Activated CD4-positive, alpha-beta T cell treated with anti-CD3 and anti-CD28 coated beads, Interleukin-2, amount 10 ng/mL, durations not matched to agents 24 days and 14 days (primary cell): ENCODE measurements around the gene JAKMIP2. TPM values are rescaled to one million over a fixed set of nuclear protein-coding genes. Genes with fewer than 3 reads are reported as not detected.

Source experiments
- DNase-seq: peaks from one replicate; pipeline ENCODE4 v3.0.0; 2022
- H3K27ac Mint-ChIP-seq: one replicate; pipeline ENCODE4 v1.8.0; 2022; ENCODE audit warnings: mild to moderate bottlenecking, mixed read lengths
- H3K27me3 Mint-ChIP-seq: one replicate; pipeline ENCODE4 v1.8.0; 2022; ENCODE audit warnings: mixed read lengths
- H3K36me3 Mint-ChIP-seq: one replicate; pipeline ENCODE4 v1.8.0; 2022; ENCODE audit warnings: low read depth, mild to moderate bottlenecking, mixed read lengths
- H3K4me1 Mint-ChIP-seq: one replicate; pipeline ENCODE4 v1.8.0; 2021; ENCODE audit warnings: mixed read lengths
- H3K4me3 Mint-ChIP-seq: one replicate; pipeline ENCODE4 v1.8.0; 2022; ENCODE audit warnings: mild to moderate bottlenecking, moderate library complexity, mixed read lengths
- H3K9me3 Mint-ChIP-seq: one replicate; pipeline ENCODE4 v1.8.0; 2021; ENCODE audit warnings: mixed read lengths
- intact Hi-C: fragments of 100-400 bp; cut with micrococcal nuclease; formaldehyde crosslinking; loops from one replicate; pipeline ENCODE4 v1.15.1; 2023
- total RNA-seq: library from RNA; stranded (reverse); gene quantifications from 2 replicates; pipeline ENCODE4 v1.2.3, GENCODE V29; 2022

JAKMIP2 gene
- total RNA-seq, 1 donor from 2014 or later = 1.2 TPM

- no peaks in the 10 kb centered on the region for H3K4me1 Mint-ChIP-seq
- H3K36me3 Mint-ChIP-seq = no peaks in the 10 kb centered on the region
- intact Hi-C loops = no loop called here
- DNase-seq = no peak
- no peak overlapping the region for H3K4me3 Mint-ChIP-seq
- no peaks in the 10 kb centered on the region for H3K9me3 Mint-ChIP-seq
- no peak overlapping the region for H3K27ac Mint-ChIP-seq
- no peaks in the 10 kb centered on the region for H3K27me3 Mint-ChIP-seq
Measured at GRCh38 chr5:147748590-147748989, 33.9 kb downstream of the JAKMIP2 start.

GRCh38 chr5:147746986-147747385 is 35.5 kb downstream of the JAKMIP2 start:
- no peaks in the 10 kb centered on the region for H3K4me1 Mint-ChIP-seq
- intact Hi-C loops = no loop called here
- no peak overlapping the region for H3K4me3 Mint-ChIP-seq
- no peaks in the 10 kb centered on the region for H3K9me3 Mint-ChIP-seq
- H3K36me3 Mint-ChIP-seq = no peaks in the 10 kb centered on the region
- no peak overlapping the region for H3K27ac Mint-ChIP-seq
- no peaks in the 10 kb centered on the region for H3K27me3 Mint-ChIP-seq
- no peak for DNase-seq

- Mint-ChIP-seq H3K4me1 (no peaks in the 10 kb centered on the region), H3K27ac (no peak overlapping the region), H3K4me3 (no peak overlapping the region), H3K9me3 (no peaks in the 10 kb centered on the region), H3K27me3 (no peaks in the 10 kb centered on the region), H3K36me3 (no peaks in the 10 kb centered on the region)
- peak; percentile 4 for DNase-seq
- intact Hi-C loops = no loop called here
Measured at GRCh38 chr5:147743678-147744374, 38.7 kb downstream of the JAKMIP2 start.

GRCh38 chr5:147743012-147743411 is 39.5 kb downstream of the JAKMIP2 start:
- H3K27ac Mint-ChIP-seq = no peak overlapping the region
- H3K4me3 Mint-ChIP-seq = no peak overlapping the region
- intact Hi-C loops = no loop called here
- no peak for DNase-seq
- H3K36me3 Mint-ChIP-seq = no peaks in the 10 kb centered on the region
- no peaks in the 10 kb centered on the region for H3K9me3 Mint-ChIP-seq
- H3K27me3 Mint-ChIP-seq = no peaks in the 10 kb centered on the region
- no peaks in the 10 kb centered on the region for H3K4me1 Mint-ChIP-seq

- Mint-ChIP-seq H3K4me3 (no peak overlapping the region), H3K4me1 (no peaks in the 10 kb centered on the region), H3K36me3 (no peaks in the 10 kb centered on the region), H3K9me3 (no peaks in the 10 kb centered on the region), H3K27ac (no peak overlapping the region), H3K27me3 (no peaks in the 10 kb centered on the region)
- intact Hi-C loops = no loop called here
- no peak for DNase-seq
Measured at GRCh38 chr5:147742151-147742550, 40.4 kb downstream of the JAKMIP2 start.

- H3K27ac Mint-ChIP-seq = no peak overlapping the region
- H3K4me1 Mint-ChIP-seq = no peaks in the 10 kb centered on the region
- no peaks in the 10 kb centered on the region for H3K27me3 Mint-ChIP-seq
- no peak for DNase-seq
- intact Hi-C loops = no loop called here
- H3K36me3 Mint-ChIP-seq = no peaks in the 10 kb centered on the region
- no peak overlapping the region for H3K4me3 Mint-ChIP-seq
- no peaks in the 10 kb centered on the region for H3K9me3 Mint-ChIP-seq
Measured at GRCh38 chr5:147740864-147741263, 41.7 kb downstream of the JAKMIP2 start.

GRCh38 chr5:147737921-147738320 is 44.6 kb downstream of the JAKMIP2 start:
- no peaks in the 10 kb centered on the region for H3K36me3 Mint-ChIP-seq
- no peaks in the 10 kb centered on the region for H3K4me1 Mint-ChIP-seq
- intact Hi-C loops = no loop called here
- no peaks in the 10 kb centered on the region for H3K27me3 Mint-ChIP-seq
- H3K27ac Mint-ChIP-seq = no peak overlapping the region
- no peak overlapping the region for H3K4me3 Mint-ChIP-seq
- no peaks in the 10 kb centered on the region for H3K9me3 Mint-ChIP-seq
- DNase-seq = no peak

GRCh38 chr5:147735621-147736125 is 46.9 kb downstream of the JAKMIP2 start:
- intact Hi-C loops = no loop called here
- no peaks in the 10 kb centered on the region for H3K27me3 Mint-ChIP-seq
- no peak overlapping the region for H3K27ac Mint-ChIP-seq
- no peaks in the 10 kb centered on the region for H3K9me3 Mint-ChIP-seq
- no peak overlapping the region for H3K4me3 Mint-ChIP-seq
- DNase-seq = no peak
- no peaks in the 10 kb centered on the region for H3K36me3 Mint-ChIP-seq
- no peaks in the 10 kb centered on the region for H3K4me1 Mint-ChIP-seq

- intact Hi-C loops = no loop called here
- H3K27me3 Mint-ChIP-seq = no peaks in the 10 kb centered on the region
- no peaks in the 10 kb centered on the region for H3K9me3 Mint-ChIP-seq
- no peak for DNase-seq
- no peaks in the 10 kb centered on the region for H3K4me1 Mint-ChIP-seq
- H3K36me3 Mint-ChIP-seq = no peaks in the 10 kb centered on the region
- no peak overlapping the region for H3K27ac Mint-ChIP-seq
- H3K4me3 Mint-ChIP-seq = no peak overlapping the region
Measured at GRCh38 chr5:147734894-147735293, 47.6 kb downstream of the JAKMIP2 start.

GRCh38 chr5:147733075-147733474 is 49.5 kb downstream of the JAKMIP2 start:
- H3K9me3 Mint-ChIP-seq = no peaks in the 10 kb centered on the region
- H3K36me3 Mint-ChIP-seq = no peaks in the 10 kb centered on the region
- no peak overlapping the region for H3K4me3 Mint-ChIP-seq
- intact Hi-C loops = no loop called here
- no peak overlapping the region for H3K27ac Mint-ChIP-seq
- H3K27me3 Mint-ChIP-seq = no peaks in the 10 kb centered on the region
- DNase-seq = no peak
- no peaks in the 10 kb centered on the region for H3K4me1 Mint-ChIP-seq

GRCh38 chr5:147732291-147732883 is 50.1 kb downstream of the JAKMIP2 start:
- DNase-seq = no peak
- H3K4me1 Mint-ChIP-seq = no peaks in the 10 kb centered on the region
- no peaks in the 10 kb centered on the region for H3K36me3 Mint-ChIP-seq
- intact Hi-C loops = no loop called here
- H3K9me3 Mint-ChIP-seq = no peaks in the 10 kb centered on the region
- H3K27ac Mint-ChIP-seq = no peak overlapping the region
- H3K4me3 Mint-ChIP-seq = no peak overlapping the region
- no peaks in the 10 kb centered on the region for H3K27me3 Mint-ChIP-seq

GRCh38 chr5:147731431-147732290 is 50.9 kb downstream of the JAKMIP2 start:
- no peaks in the 10 kb centered on the region for H3K27me3 Mint-ChIP-seq
- H3K4me3 Mint-ChIP-seq = no peak overlapping the region
- no peaks in the 10 kb centered on the region for H3K4me1 Mint-ChIP-seq
- DNase-seq = no peak
- H3K36me3 Mint-ChIP-seq = no peaks in the 10 kb centered on the region
- H3K9me3 Mint-ChIP-seq = no peaks in the 10 kb centered on the region
- intact Hi-C loops = no loop called here
- H3K27ac Mint-ChIP-seq = no peak overlapping the region

- Mint-ChIP-seq H3K4me3 (no peak overlapping the region), H3K4me1 (no peaks in the 10 kb centered on the region), H3K27me3 (no peaks in the 10 kb centered on the region), H3K36me3 (no peaks in the 10 kb centered on the region), H3K9me3 (peaks cover 6% of the 10 kb centered on the region), H3K27ac (no peak overlapping the region)
- DNase-seq = no peak
- intact Hi-C loops = no loop called here
Measured at GRCh38 chr5:147727200-147727599, 55.3 kb downstream of the JAKMIP2 start.
